ENCODE data around the gene TRABD2B.

TRABD2B gene

GRCh38 chr1:47843781-47844557 is 153.2 kb downstream of the TRABD2B start:
- DNase-seq, result no peak

- DNase-seq, result no peak
These were observed 154.1 kb downstream of the TRABD2B start for GRCh38 chr1:47843059-47843458.

GRCh38 chr1:47842228-47842919 is 154.8 kb downstream of the TRABD2B start:
- no peak for DNase-seq

- DNase-seq, result no peak
These were observed 155.8 kb downstream of the TRABD2B start for GRCh38 chr1:47841356-47841755.

- DNase-seq, result no peak
These were observed 156.6 kb downstream of the TRABD2B start for GRCh38 chr1:47840393-47841190.

- no peak for DNase-seq
These were observed 157.8 kb downstream of the TRABD2B start for GRCh38 chr1:47839433-47839760.

- DNase-seq, result no peak
These were observed 158.4 kb downstream of the TRABD2B start for GRCh38 chr1:47838562-47839432.

GRCh38 chr1:47837866-47838561 is 159.2 kb downstream of the TRABD2B start:
- DNase-seq, result no peak

GRCh38 chr1:47837056-47837830 is 159.9 kb downstream of the TRABD2B start:
- no peak for DNase-seq

GRCh38 chr1:47835409-47835808 is 161.8 kb downstream of the TRABD2B start:
- no peak for DNase-seq

GRCh38 chr1:47834326-47834725 is 162.9 kb downstream of the TRABD2B start:
- no peak for DNase-seq

- no peak for DNase-seq
These were observed 166.4 kb downstream of the TRABD2B start for GRCh38 chr1:47830641-47831333.

- DNase-seq, result no peak
These were observed 167.2 kb downstream of the TRABD2B start for GRCh38 chr1:47830021-47830420.

GRCh38 chr1:47828978-47829377 is 168.2 kb downstream of the TRABD2B start:
- DNase-seq, result no peak

GRCh38 chr1:47827109-47827508 is 170.1 kb downstream of the TRABD2B start:
- DNase-seq, result no peak

GRCh38 chr1:47824716-47825115 is 172.5 kb downstream of the TRABD2B start:
- no peak for DNase-seq

- DNase-seq, result no peak
These were observed 172.9 kb downstream of the TRABD2B start for GRCh38 chr1:47824297-47824696.

- no peak for DNase-seq
These were observed 174.0 kb downstream of the TRABD2B start for GRCh38 chr1:47823040-47823808.

- no peak for DNase-seq
These were observed 175.4 kb downstream of the TRABD2B start for GRCh38 chr1:47821760-47822159.

- DNase-seq, result no peak
These were observed 177.7 kb downstream of the TRABD2B start for GRCh38 chr1:47819574-47819888.

All from stimulated activated CD4-positive, alpha-beta T cell treated with anti-CD3 and anti-CD28 coated beads, Interleukin-1b, Interleukin-23, amount 100 ng/mL, for 48 hours (primary cell).